Activated CD4-positive, alpha-beta T cell treated with anti-CD3 and anti-CD28 coated beads, Interleukin-2, amount 50 U/mL, for 48 hours (primary cell): ENCODE data around the gene MYOC.
"Not testable (repeated sequence)": the region's sequence is repeated elsewhere in the genome, so short reads cannot be mapped to it uniquely, and the experiment has no call there.

Experiments used
- DNase-seq, 2 experiments: peaks; one replicate each; pipeline ENCODE4 v3.0.0-alpha.2; 2020

Gene MYOC

DNA sequence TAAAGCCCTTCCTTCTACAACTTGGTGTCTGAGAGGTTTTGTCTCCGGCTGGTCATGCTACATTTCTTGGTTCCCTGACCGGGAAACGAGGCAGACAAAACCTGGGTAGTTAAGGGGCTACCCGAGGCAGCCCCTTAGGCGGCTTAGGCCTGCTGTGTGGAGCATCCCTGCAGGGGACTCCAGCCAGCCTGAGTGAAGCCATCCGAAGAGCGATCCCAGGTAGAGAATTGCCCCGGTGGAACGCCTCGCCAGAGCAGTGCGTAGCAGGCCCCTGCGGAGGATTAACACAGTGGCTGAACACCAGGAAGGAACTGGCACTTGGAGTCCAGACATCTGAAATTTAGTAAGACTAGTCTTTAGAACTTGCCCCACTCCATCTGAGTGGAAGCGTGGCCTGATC, 51.6 kb downstream of the MYOC start:
- no peak for DNase-seq

- not testable (repeated sequence) for DNase-seq
Observed at GRCh38 chr1:171600310-171600709, 52.2 kb downstream of the MYOC start.

DNA sequence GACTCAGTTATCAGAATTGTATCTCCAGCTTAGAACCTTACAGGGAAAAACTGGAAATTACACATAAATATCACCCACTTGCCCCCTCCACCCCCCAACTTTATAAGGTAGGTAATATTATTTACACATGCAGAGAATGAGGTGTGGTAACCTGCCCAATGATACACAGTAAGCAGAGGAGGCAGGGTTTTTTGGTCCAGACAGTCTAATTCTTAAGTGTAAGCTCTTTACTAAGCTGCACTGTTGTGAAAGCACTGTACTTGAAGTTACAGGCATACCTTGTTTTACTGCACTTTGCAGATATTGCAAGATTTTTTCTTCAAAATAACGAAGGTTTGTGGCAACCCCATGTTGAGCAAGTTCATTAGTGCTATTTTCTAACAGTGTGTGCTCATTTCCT, 55.3 kb downstream of the MYOC start:
- DNase-seq = no peak

- DNase-seq = no peak
Observed at GRCh38 chr1:171596705-171597104, 55.8 kb downstream of the MYOC start.

DNA sequence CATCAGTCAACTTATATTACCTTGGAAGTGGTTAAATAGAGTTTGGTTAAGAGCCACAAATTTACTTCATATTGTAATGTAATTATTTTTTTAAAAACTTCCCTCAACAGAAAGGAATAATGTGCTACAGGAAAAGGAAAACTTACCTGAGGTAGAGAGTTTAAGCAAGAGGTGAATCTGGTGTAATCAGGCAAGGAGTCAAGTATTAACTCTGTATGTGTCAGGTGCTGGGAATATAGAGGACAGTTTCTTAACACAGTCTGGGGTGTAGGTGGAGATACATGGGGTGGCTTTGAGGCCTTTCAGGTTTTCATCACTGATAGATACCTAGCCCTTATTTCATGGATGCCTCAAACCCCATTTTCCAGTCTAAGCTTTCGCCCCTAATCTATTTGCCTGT, 56.4 kb downstream of the MYOC start:
- no peak for DNase-seq

GRCh38 chr1:171595324-171595723, 57.2 kb downstream of the MYOC start:
- DNase-seq = no peak

DNA sequence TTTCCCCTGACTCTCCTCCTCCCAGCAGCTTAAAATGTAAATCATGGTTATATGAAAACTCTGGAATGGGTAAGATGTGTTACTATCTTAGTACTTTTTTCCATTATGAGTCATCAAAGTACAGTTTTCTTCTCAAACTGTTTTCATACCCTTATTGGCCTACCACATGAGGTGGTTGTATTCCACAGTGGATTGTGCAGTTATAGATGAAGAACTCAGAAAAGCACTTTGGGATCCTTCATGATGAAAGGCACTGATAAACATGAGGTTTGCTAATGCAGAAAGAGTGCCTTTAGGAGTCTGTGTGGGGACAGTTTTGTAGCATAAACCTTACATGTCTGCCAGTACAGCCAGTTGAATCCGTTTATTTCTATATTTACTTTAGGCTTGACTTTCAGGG, 62.5 kb downstream of the MYOC start:
- DNase-seq = no peak

DNA sequence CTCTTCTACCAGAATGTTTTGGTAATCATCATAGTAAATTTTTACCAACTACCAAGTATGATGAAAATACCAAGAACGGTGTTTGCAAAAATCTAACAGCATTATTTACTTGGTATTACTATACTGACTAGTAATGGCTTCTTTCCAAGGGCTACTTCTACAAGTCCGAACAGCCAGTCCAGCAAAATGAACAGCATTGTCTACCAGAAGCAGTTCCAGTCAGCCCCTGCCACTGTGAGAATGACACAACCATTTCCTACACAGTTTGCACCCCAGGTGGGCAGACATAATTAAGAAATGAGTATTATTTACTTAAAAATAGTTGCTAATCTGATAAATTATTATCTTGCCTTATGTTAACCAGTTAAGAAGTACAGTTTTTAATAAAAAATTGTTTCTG, 64.3 kb downstream of the MYOC start:
- DNase-seq = no peak

DNA sequence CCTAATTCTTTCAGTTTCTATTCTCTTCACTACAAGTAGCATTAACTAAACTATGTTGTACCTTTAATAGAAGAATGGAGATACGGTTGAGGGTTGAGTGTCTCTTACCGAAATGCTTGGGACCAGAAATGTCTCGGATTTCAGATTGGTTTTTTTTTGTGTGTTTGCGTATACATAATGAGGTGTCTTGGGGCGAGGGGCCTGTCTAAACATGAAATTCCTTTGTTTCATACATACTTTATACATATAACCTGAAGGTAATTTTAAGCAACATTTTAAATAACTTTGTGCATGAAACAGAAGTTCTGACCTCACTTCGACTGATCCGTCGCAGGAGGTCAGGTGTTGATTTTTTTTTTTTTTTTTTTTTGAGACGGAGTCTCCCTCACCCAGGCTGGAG, 66.8 kb downstream of the MYOC start:
- no peak for DNase-seq
